Kidney (tissue), 14 donors: Measurements from ENCODE around the gene INO80E. TPM values are rescaled to one million over a fixed set of nuclear protein-coding genes. Genes with fewer than 3 reads are reported as not detected.

ENCODE experiments used
- DNase-seq, 5 donors: peaks; one replicate each; pipeline ENCODE4 v3.0.0-alpha.2; 2013 to 2020
- FAIRE-seq: peaks from 2 replicates; lab custom pipeline; 2012; peaks lifted over from hg19 to GRCh38; lab: Jason Lieb, UNC
- H3K27ac ChIP-seq, 2 donors: one replicate each; pipeline ENCODE4 v1.7.0; 2013; ENCODE audit warnings: low read depth in 2 of 2, low read length in 2 of 2, inconsistent platforms in 1 of 2
- H3K27me3 ChIP-seq: one replicate; pipeline ENCODE4 v1.7.1; 2013; ENCODE audit warnings: low read length, inconsistent platforms; ENCODE audit not compliant: control insufficient read depth, insufficient read depth
- H3K36me3 ChIP-seq, 3 donors: one replicate each; pipeline versions ENCODE4 v1.7.0 to v1.7.1; 2013; ENCODE audit warnings: low read length in 3 of 3, control low read depth in 1 of 3, inconsistent platforms in 1 of 3; ENCODE audit not compliant: insufficient read depth in 3 of 3, control insufficient read depth in 2 of 3
- H3K4me1 ChIP-seq, 3 donors: one replicate each; pipeline versions ENCODE4 v1.7.0 to v1.7.1; 2013; ENCODE audit warnings: low read length in 3 of 3, inconsistent platforms in 1 of 3, low read depth in 1 of 3; ENCODE audit not compliant: control insufficient read depth in 2 of 3, insufficient read depth in 2 of 3
- H3K4me3 ChIP-seq, 3 donors: one replicate each; pipeline versions ENCODE4 v1.7.0 to v1.8.1; 2013; ENCODE audit warnings: low read length in 3 of 3, control low read depth in 1 of 3, inconsistent platforms in 1 of 3
- H3K9ac ChIP-seq, 3 donors: one replicate each; pipeline versions ENCODE4 v1.7.0 to v1.7.1; 2013; ENCODE audit warnings: low read length in 3 of 3, control low read depth in 1 of 3, inconsistent platforms in 1 of 3
- H3K9me3 ChIP-seq, 3 donors: one replicate each; pipeline versions ENCODE4 v1.7.0 to v1.7.1; 2013; ENCODE audit warnings: low read length in 3 of 3, control low read depth in 1 of 3, inconsistent platforms in 1 of 3; ENCODE audit not compliant: control insufficient read depth in 2 of 3, insufficient read depth in 1 of 3
- intact Hi-C: fragments of 100-400 bp; cut with DNase I; formaldehyde crosslinking; loops from one replicate; pipeline ENCODE4 v1.11.1; 2022
- polyA plus RNA-seq: library from polyadenylated mRNA; stranded (reverse); fragments of 350-450 nt; fragmentation: Illumina TruSeq; extraction: RNeasy Lipid Tissue Mini Kit (QIAGEN cat#74804); gene quantifications from one replicate; pipeline ENCODE4 v1.2.3, GENCODE V29; 2014; ENCODE audit warnings: low read depth, low replicate concordance; ENCODE audit not compliant: insufficient read depth
- total RNA-seq: library from RNA; stranded (reverse); fragmentation: NEBNext Ultra II Directional; extraction: Animal tissue kit (Norgen Biotek cat#: 25700); gene quantifications from one replicate; pipeline ENCODE4 v1.2.1, GENCODE V29; 2021
- TF ChIP-seq, protein P1 (sequence below): IDR thresholded peaks from 3 replicates; pipeline ENCODE4 v1.5.1; 2012; ENCODE audit warnings: mild to moderate bottlenecking, moderate library complexity, borderline replicate concordance; ENCODE audit not compliant: insufficient read depth; ENCODE audit errors: extremely low read depth
- donor health status: control.
- donor health status: control.
- donor health status: control.
- donor health status: control.
- donor health status: control.
- donor health status: DM: yes; HTN: yes; CAD: no.
- donor health status: Normal renal cell carcinoma (clear cell type).

INO80E gene
- total and polyA plus RNA-seq, 2 donors from 2014 or later: 52.7 to 74.1 TPM

DNA sequence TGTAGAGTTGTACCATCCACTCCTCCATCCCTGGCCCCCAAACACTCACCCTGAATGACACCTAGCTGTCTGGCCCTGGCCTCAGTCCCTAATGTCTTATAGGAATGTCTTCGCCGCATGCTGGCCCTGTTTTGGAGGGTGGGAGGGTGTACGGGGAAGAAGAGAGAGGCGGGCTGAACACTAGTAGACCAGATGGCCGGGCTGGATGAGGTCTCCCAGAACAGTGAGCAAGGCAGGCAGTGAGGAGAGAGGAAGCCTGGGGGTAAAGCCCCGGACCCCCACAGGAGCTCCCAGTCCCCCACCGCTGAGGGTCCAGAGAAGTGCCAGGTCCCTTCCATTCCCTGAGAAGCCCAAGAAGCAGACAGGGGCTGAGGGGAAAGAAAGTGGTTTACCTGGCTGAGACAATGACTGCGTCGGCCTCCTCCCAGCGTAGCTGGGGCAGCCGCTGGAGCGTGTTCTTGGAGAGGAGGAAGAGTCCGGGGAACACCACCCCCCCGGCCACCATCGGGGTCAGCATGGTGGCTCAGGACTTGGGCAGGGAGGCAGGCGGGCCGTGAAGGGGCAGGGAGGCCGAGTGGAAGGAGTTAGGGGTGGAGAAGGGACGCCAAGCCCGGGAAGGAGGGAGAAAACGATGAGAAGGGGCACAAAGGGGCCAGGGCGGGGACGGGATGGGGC, 34.1 kb downstream of the INO80E start:
- TF ChIP-seq, protein P1, sequence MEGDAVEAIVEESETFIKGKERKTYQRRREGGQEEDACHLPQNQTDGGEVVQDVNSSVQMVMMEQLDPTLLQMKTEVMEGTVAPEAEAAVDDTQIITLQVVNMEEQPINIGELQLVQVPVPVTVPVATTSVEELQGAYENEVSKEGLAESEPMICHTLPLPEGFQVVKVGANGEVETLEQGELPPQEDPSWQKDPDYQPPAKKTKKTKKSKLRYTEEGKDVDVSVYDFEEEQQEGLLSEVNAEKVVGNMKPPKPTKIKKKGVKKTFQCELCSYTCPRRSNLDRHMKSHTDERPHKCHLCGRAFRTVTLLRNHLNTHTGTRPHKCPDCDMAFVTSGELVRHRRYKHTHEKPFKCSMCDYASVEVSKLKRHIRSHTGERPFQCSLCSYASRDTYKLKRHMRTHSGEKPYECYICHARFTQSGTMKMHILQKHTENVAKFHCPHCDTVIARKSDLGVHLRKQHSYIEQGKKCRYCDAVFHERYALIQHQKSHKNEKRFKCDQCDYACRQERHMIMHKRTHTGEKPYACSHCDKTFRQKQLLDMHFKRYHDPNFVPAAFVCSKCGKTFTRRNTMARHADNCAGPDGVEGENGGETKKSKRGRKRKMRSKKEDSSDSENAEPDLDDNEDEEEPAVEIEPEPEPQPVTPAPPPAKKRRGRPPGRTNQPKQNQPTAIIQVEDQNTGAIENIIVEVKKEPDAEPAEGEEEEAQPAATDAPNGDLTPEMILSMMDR: no peak
- intact Hi-C loops: no loop called here
- Histone ChIP-seq H3K9me3 (no peaks in the 10 kb centered on the region), H3K36me3 (no peaks in the 10 kb centered on the region), H3K27ac (no peak overlapping the region), H3K4me1 (no peaks in the 10 kb centered on the region), H3K4me3 (no peak overlapping the region), H3K27me3 (peaks cover 3% of the 10 kb centered on the region), H3K9ac (no peak overlapping the region)
- no peak for FAIRE-seq
- DNase-seq: no peak

- Histone ChIP-seq H3K27ac (no peak within 1 kb of the TSS), H3K9me3 (no peaks in the 10 kb centered on the region), H3K36me3 (no peaks in the 10 kb centered on the region), H3K4me3 (no peak within 1 kb of the TSS), H3K9ac (no peak within 1 kb of the TSS), H3K4me1 (no peaks in the 10 kb centered on the region), H3K27me3 (peaks cover 3% of the 10 kb centered on the region)
- no peak for FAIRE-seq
- DNase-seq: peak in 4 of 5 donors; percentile 46 to 82 (median 53)
- TF ChIP-seq, protein P1: no peak
- intact Hi-C loops: no loop called here
Measured at GRCh38 chr16:30030841-30031413, 34.9 kb downstream of the INO80E start, which contains the start of gene TLCD3B. TLCD3B (minus strand) TSS chr16:30031271; CDS start chr16:30030527, 744 bp downstream.

DNA sequence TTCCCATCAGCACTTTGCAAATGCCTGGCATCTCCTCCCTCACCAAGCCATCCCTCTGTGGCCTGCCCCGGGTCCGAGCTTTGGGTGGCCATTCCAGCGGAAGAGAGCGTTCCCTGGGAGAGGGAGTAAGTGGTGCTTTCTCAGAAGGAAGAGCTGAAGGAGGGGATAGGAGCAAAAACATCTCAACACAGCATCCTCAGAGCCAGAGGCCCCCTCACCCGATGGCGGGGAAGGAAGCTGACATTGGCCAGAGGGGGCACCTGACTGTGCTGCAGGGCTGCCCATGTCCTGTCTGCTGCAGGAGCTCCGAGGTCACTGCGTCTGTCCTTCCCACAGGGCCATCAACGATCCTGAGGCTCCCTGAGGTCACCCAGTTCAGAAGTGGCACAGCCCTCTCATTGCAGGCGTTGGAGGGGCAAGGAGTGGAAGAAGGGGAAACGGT, 35.5 kb downstream of the INO80E start:
- TF ChIP-seq, protein P1: no peak
- no peaks in the 10 kb centered on the region for H3K9me3 ChIP-seq
- no peak for FAIRE-seq
- no peaks in the 10 kb centered on the region for H3K4me1 ChIP-seq
- no peak overlapping the region for H3K27ac ChIP-seq
- peaks cover 3% of the 10 kb centered on the region for H3K27me3 ChIP-seq
- H3K4me3 ChIP-seq: no peak overlapping the region
- no peak overlapping the region for H3K9ac ChIP-seq
- no peak for DNase-seq
- no peaks in the 10 kb centered on the region for H3K36me3 ChIP-seq
- intact Hi-C loops: no loop called here
